HepG2 (cell line): ENCODE results near the gene ADM5. TPM values are rescaled to one million over a fixed set of nuclear protein-coding genes. Genes with fewer than 3 reads are reported as not detected.

Experiments
- ATAC-seq: fragments of 200-7000 bp; cut with Tn5 transposase; 3 replicates; pipeline ENCODE4 v1.9.1; 2020; ENCODE audit warnings: mild to moderate bottlenecking, moderate library complexity
- BruUV-seq: library from RNA; stranded (reverse); fragments of 400-500 nt; replicated peaks from 2 replicates; lab custom pipeline; 2021; lab: Mats Ljungman, UMichigan
- CTCF ChIA-PET: fragments of 300-600 bp; formaldehyde crosslinking; extraction: SDS; loops from one replicate; lab custom pipeline; 2021; ENCODE audit warnings: low total read pairs, inconsistent platforms, low intra/inter-chr PET ratio; lab: Yijun Ruan, JAX
- POLR2A ChIA-PET: fragments of 350-600 bp; sonication (Branson Sonifier 250); formaldehyde crosslinking; loops from one replicate; lab custom pipeline; 2020; ENCODE audit warnings: antibody characterized with exemption, inconsistent platforms; lab: Yijun Ruan, JAX
- DNase-seq: peaks from one replicate; pipeline ENCODE4 v3.0.0-alpha.2; 2015; ENCODE audit warnings: low spot score
- FAIRE-seq: peaks from 3 replicates; lab custom pipeline; 2011; peaks lifted over from hg19 to GRCh38; lab: Jason Lieb, UNC
- H2AFZ ChIP-seq: one replicate; pipeline ENCODE4 v1.6.1; 2011; ENCODE audit warnings: low read length, inconsistent platforms
- H3K27ac ChIP-seq: fragments of 300-600 bp; 3 replicates; pipeline ENCODE4 v1.8.0; 2011; ENCODE audit warnings: mixed run types, mild to moderate bottlenecking, mixed read lengths, low read length, inconsistent platforms; ENCODE audit not compliant: insufficient read depth; ENCODE audit errors: extremely low read length
- H3K27me3 ChIP-seq, 2 experiments: fragments of 200-600 bp in 1 of 2; 2 replicates in 1 of 2; 3 replicates in 1 of 2; pipeline versions ENCODE4 v1.6.0 to v1.8.0; 2011; ENCODE audit warnings: low read length in 2 of 2, mild to moderate bottlenecking in 2 of 2, moderate library complexity in 2 of 2, inconsistent platforms in 1 of 2; ENCODE audit not compliant: insufficient read depth in 2 of 2, control insufficient read depth in 1 of 2
- H3K36me3 ChIP-seq, 2 experiments: fragments of 200-600 bp in 1 of 2; replicated peaks in 1 of 2; 2 replicates in 1 of 2; 3 replicates in 1 of 2; pipeline versions ENCODE4 v1.5.1 to v1.8.0; 2011; ENCODE audit warnings: low read length in 2 of 2, inconsistent platforms in 1 of 2; ENCODE audit not compliant: insufficient read depth in 2 of 2, control insufficient read depth in 1 of 2
- H3K4me1 ChIP-seq: 2 replicates; pipeline ENCODE4 v1.5.1; 2012; ENCODE audit warnings: low read length, inconsistent platforms; ENCODE audit not compliant: insufficient read depth
- H3K4me2 ChIP-seq: 2 replicates; pipeline ENCODE4 v1.6.0; 2011; ENCODE audit warnings: low read depth, low read length, inconsistent platforms
- H3K4me3 ChIP-seq, 3 experiments: fragments of 200-600 bp in 1 of 3; sonication (generic), shearing (Covaris generic) in 1 of 3; replicated peaks in 1 of 3; 2 replicates each; pipeline ENCODE4 v1.5.1; 2011 to 2016; ENCODE audit warnings: low read length in 3 of 3, inconsistent platforms in 2 of 3, low read depth in 2 of 3, mild to moderate bottlenecking in 2 of 3, control low read depth in 1 of 3, mixed read lengths in 1 of 3; ENCODE audit not compliant: insufficient read depth in 1 of 3
- H3K79me2 ChIP-seq: one replicate; pipeline ENCODE4 v1.6.1; 2011; ENCODE audit warnings: low read length, inconsistent platforms; ENCODE audit not compliant: insufficient read depth
- H3K9ac ChIP-seq: 2 replicates; pipeline ENCODE4 v1.6.0; 2011; ENCODE audit warnings: mild to moderate bottlenecking, low read depth, low read length, inconsistent platforms; ENCODE audit not compliant: insufficient read depth
- H3K9me3 ChIP-seq: 2 replicates; pipeline ENCODE4 v1.5.1; 2012; ENCODE audit warnings: mild to moderate bottlenecking, low read length
- H4K20me1 ChIP-seq: 2 replicates; pipeline ENCODE4 v1.6.0; 2011; ENCODE audit warnings: inconsistent platforms, mild to moderate bottlenecking, low read length, moderate library complexity; ENCODE audit not compliant: insufficient read depth
- BRCA1 ChIP-seq: sonication (generic); formaldehyde crosslinking; IDR thresholded peaks from 2 replicates; pipeline ENCODE4 v1.4.0; 2020; ENCODE audit warnings: missing genetic modification reagents
- ERF ChIP-seq: IDR thresholded peaks from 2 replicates; pipeline ENCODE4 v1.6.1; 2018; ENCODE audit warnings: missing biosample characterization, missing genetic modification reagents
- ETS1 ChIP-seq: sonication (generic); formaldehyde crosslinking; IDR thresholded peaks from 2 replicates; pipeline ENCODE4 v1.4.0; 2020; ENCODE audit warnings: missing genetic modification reagents
- ISL2 ChIP-seq: sonication (generic); formaldehyde crosslinking; IDR thresholded peaks from 2 replicates; pipeline ENCODE4 v1.5.0; 2020; ENCODE audit warnings: missing genetic modification reagents
- KDM5B ChIP-seq: sonication (generic); formaldehyde crosslinking; IDR thresholded peaks from 2 replicates; pipeline ENCODE4 v1.4.0; 2020; ENCODE audit warnings: missing genetic modification reagents, mild to moderate bottlenecking, borderline replicate concordance
- KMT2B ChIP-seq: IDR thresholded peaks from 2 replicates; pipeline ENCODE4 v1.6.1; 2016; ENCODE audit warnings: missing genetic modification reagents, missing compliant biosample characterization
- MEIS1 ChIP-seq: sonication (generic); formaldehyde crosslinking; IDR thresholded peaks from 2 replicates; pipeline ENCODE4 v1.9.0; 2021; ENCODE audit warnings: mild to moderate bottlenecking, missing genetic modification reagents, moderate library complexity, borderline replicate concordance
- NCOR1 ChIP-seq: fragments of 200-600 bp; sonication (generic); IDR thresholded peaks from 2 replicates; pipeline ENCODE4 v1.7.0; 2017; ENCODE audit warnings: antibody characterized with exemption, low read length, borderline replicate concordance
- NR0B2 ChIP-seq: sonication (generic); formaldehyde crosslinking; IDR thresholded peaks from 2 replicates; pipeline ENCODE4 v1.4.0; 2020; ENCODE audit warnings: mild to moderate bottlenecking, missing genetic modification reagents
- POLR2A ChIP-seq, 2 experiments: IDR thresholded peaks; 2 replicates each; pipeline ENCODE4 v1.6.1; 2011; ENCODE audit warnings: low read depth in 2 of 2, low read length in 2 of 2, mild to moderate bottlenecking in 1 of 2, moderate library complexity in 1 of 2; ENCODE audit not compliant: insufficient read depth in 1 of 2
- SMC3 ChIP-seq: IDR thresholded peaks from 2 replicates; pipeline ENCODE4 v1.6.1; 2011; ENCODE audit warnings: low read length, improper control_type of control experiment
- SP2 ChIP-seq: sonication (generic); formaldehyde crosslinking; IDR thresholded peaks from 2 replicates; pipeline ENCODE4 v1.5.1; 2020; ENCODE audit warnings: mild to moderate bottlenecking, missing genetic modification reagents
- ZNF562 ChIP-seq: sonication (generic); formaldehyde crosslinking; IDR thresholded peaks from 2 replicates; pipeline ENCODE4 v1.8.0; 2022; ENCODE audit warnings: missing genetic modification reagents, borderline replicate concordance
- WGBS: methylation state at CpG from one replicate; pipeline ENCODE4 v1.1.6; 2017; ENCODE audit warnings: low lambda C conversion rate; 5-methylcytosine and 5-hydroxymethylcytosine counted together
- in situ Hi-C: cut with HindIII; loops from 2 replicates; pipeline ENCODE4 v1.10.0; 2017; ENCODE audit warnings: low pct_unique_long_range_greater_than_20kb; ENCODE audit not compliant: extremely low pct_ligation_motif_present
- intact Hi-C: fragments of 100-400 bp; cut with micrococcal nuclease; formaldehyde crosslinking; loops from one replicate; pipeline ENCODE4 v1.10.0; 2022; ENCODE audit not compliant: unreplicated experiment
- polyA plus RNA-seq, 8 experiments: library from polyadenylated mRNA; depleted of rRNA in 3 of 8; stranded (reverse) in 7 of 8; unstranded in 1 of 8; fragments of >200 nt; fragmentation: Illumina TruSeq in 4 of 8; extraction: Trizol in 4 of 8; gene quantifications; 2 replicates each; pipeline versions ENCODE4 v1.2.1 to v1.2.3, GENCODE V29; 2011 to 2016; ENCODE audit warnings: low read depth in 4 of 8, missing spikeins in 1 of 8, mixed read lengths in 1 of 8; ENCODE audit not compliant: insufficient read depth in 1 of 8
- total RNA-seq, 5 experiments: library from RNA; depleted of rRNA; stranded (reverse); fragments of >200 nt; fragmentation: Illumina TruSeq; extraction: Trizol; gene quantifications; 2 replicates each; pipeline ENCODE4 v1.2.3, GENCODE V29; 2016; ENCODE audit warnings: low read depth in 1 of 5
- TF ChIP-seq, protein P1 (sequence below): sonication (generic); formaldehyde crosslinking; IDR thresholded peaks from 2 replicates; pipeline ENCODE4 v1.4.0; 2020; ENCODE audit warnings: missing genetic modification reagents
- TF ChIP-seq, protein P2 (sequence below): sonication (generic); formaldehyde crosslinking; IDR thresholded peaks from 2 replicates; pipeline ENCODE4 v1.4.0; 2020; ENCODE audit warnings: missing genetic modification reagents, mild to moderate bottlenecking, borderline replicate concordance

ADM5 gene
- total and polyA plus RNA-seq, 2 of the 13 experiments (the other 11 are each of a cell fraction or from before 2014, with no cell fraction given): 2.7 to 4.1 TPM

GRCh38 chr19:49676784-49677230, 12.6 kb upstream of the ADM5 start (continued):
- TF ChIP-seq, protein P1, sequence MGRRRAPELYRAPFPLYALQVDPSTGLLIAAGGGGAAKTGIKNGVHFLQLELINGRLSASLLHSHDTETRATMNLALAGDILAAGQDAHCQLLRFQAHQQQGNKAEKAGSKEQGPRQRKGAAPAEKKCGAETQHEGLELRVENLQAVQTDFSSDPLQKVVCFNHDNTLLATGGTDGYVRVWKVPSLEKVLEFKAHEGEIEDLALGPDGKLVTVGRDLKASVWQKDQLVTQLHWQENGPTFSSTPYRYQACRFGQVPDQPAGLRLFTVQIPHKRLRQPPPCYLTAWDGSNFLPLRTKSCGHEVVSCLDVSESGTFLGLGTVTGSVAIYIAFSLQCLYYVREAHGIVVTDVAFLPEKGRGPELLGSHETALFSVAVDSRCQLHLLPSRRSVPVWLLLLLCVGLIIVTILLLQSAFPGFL (CRISPR knock-in tag): no peak
- no peak for TF ChIP-seq SMC3
- 0 out of 2 replicates have a peak, but pooled peaks have one; percentile 13 for TF ChIP-seq KMT2B (CRISPR knock-in tag)
- TF ChIP-seq POLR2A (IDR thresholded peaks at IDR 0.05; ENCODE audit: insufficient read depth in 1 of 2, low read depth in 2 of 2, low read length in 2 of 2): no peak

- ATAC-seq (peak; percentile 19), FAIRE-seq (no peak), DNase-seq (peak; percentile 35)
- intact Hi-C loops: loop anchor here (2.0 to 5.0 kb wide), 2 partner anchors 35 to 97 kb away; partner anchors contain the start of genes NOSIP, PRRG2, RRAS and SCAF1
- Histone ChIP-seq H4K20me1 (peaks cover 37% of the 10 kb centered on the region), H3K27me3 (no peaks in the 10 kb centered on the region), H3K4me2 (peak within 1 kb of the TSS; percentile 86), H3K27ac (peak within 1 kb of the TSS; percentile 95), H3K36me3 (peaks cover 3 to 17% of the 10 kb centered on the region in 2 experiments), H3K4me1 (peaks cover 39% of the 10 kb centered on the region), H3K79me2 (peaks cover 41% of the 10 kb centered on the region), H3K9me3 (no peaks in the 10 kb centered on the region), H2AFZ (peak within 1 kb of the TSS; percentile 97), H3K4me3 (peak within 1 kb of the TSS; percentile 92 to 99 (median 99)), H3K9ac (peak within 1 kb of the TSS; percentile 95)
- WGBS: 7% methylated on average over 12 of the region's 57 CpGs
- in situ Hi-C loops: loop anchor here (10.0 kb wide), 1 partner anchor 83 kb away; the partner anchor contains the start of gene PRR12
- TSS peak; percentile 57 for BruUV-seq
- CTCF ChIA-PET: interaction anchor here (1.7 kb wide), 1 partner anchor 107 kb away, joined by 5 read pairs; no protein-coding TSS in a partner anchor
- POLR2A ChIA-PET: interaction anchor here (0.6 to 3.8 kb wide), 22 partner anchors 10 to 684 kb away, joined by 3 to 77 read pairs (median 4); partner anchors contain the start of genes ADM5, AP2A1, BCL2L12 and FCGRT
- TF ChIP-seq ERF (CRISPR knock-in tag) (peak; percentile 70), MEIS1 (CRISPR knock-in tag) (no peak), ISL2 (CRISPR knock-in tag) (peak; percentile 54), ZNF562 (CRISPR knock-in tag) (no peak), NCOR1 (no peak), SP2 (0 out of 2 replicates have a peak, but pooled peaks have one; percentile 77), NR0B2 (CRISPR knock-in tag) (peak; percentile 88), BRCA1 (CRISPR knock-in tag) (no peak), ETS1 (no peak), KDM5B (CRISPR knock-in tag) (peak; percentile 92)
- TF ChIP-seq, protein P2, sequence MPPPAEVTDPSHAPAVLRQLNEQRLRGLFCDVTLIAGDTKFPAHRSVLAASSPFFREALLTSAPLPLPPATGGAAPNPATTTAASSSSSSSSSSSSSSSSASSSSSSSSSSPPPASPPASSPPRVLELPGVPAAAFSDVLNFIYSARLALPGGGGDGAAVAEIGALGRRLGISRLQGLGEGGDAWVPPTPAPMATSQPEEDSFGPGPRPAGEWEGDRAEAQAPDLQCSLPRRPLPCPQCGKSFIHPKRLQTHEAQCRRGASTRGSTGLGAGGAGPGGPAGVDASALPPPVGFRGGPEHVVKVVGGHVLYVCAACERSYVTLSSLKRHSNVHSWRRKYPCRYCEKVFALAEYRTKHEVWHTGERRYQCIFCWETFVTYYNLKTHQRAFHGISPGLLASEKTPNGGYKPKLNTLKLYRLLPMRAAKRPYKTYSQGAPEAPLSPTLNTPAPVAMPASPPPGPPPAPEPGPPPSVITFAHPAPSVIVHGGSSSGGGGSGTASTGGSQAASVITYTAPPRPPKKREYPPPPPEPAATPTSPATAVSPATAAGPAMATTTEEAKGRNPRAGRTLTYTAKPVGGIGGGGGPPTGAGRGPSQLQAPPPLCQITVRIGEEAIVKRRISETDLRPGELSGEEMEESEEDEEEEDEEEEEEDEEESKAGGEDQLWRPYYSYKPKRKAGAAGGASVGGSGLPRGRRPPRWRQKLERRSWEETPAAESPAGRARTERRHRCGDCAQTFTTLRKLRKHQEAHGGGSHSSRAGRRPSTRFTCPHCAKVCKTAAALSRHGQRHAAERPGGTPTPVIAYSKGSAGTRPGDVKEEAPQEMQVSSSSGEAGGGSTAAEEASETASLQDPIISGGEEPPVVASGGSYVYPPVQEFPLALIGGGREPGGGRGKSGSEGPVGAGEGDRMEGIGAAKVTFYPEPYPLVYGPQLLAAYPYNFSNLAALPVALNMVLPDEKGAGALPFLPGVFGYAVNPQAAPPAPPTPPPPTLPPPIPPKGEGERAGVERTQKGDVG: no peak
These were observed 12.0 kb upstream of the ADM5 start, which contains the start of gene PRMT1 for GRCh38 chr19:49677231-49677900. PRMT1 (plus strand) TSS chr19:49677271; CDS start chr19:49677281, 10 bp downstream.
